ENCODE data around the gene UBE3B.

- no peak for TF ChIP-seq CTCF (IDR thresholded peaks at IDR 0.05)
- TF ChIP-seq EP300 (IDR thresholded peaks at IDR 0.05): no peak
- no peak for TF ChIP-seq POLR2A (IDR thresholded peaks at IDR 0.05)
Measured at GRCh38 chr12:109554761-109555160, 77.3 kb downstream of the UBE3B start.
